BLaER1 treated with 17β-estradiol and CSF1 and Interleukin-3, amounts not matched to agents 10 nM and 100 nM (cell line): ENCODE results near the gene ECM2.

Experiments
- H3K27ac ChIP-seq, 11 experiments: shearing (Covaris generic); formaldehyde crosslinking; 2 replicates each; pipeline ENCODE4 v1.8.1; 2022
- H3K27me3 ChIP-seq, 11 experiments: shearing (Covaris generic); formaldehyde crosslinking; 2 replicates each; pipeline ENCODE4 v1.8.1; 2022
- H3K36me3 ChIP-seq, 11 experiments: shearing (Covaris generic); formaldehyde crosslinking; 2 replicates each; pipeline ENCODE4 v1.8.1; 2022
- H3K4me1 ChIP-seq, 10 experiments: shearing (Covaris generic); formaldehyde crosslinking; 2 replicates each; pipeline ENCODE4 v1.8.1; 2022
- H3K4me2 ChIP-seq, 11 experiments: shearing (Covaris generic); formaldehyde crosslinking; 2 replicates each; pipeline ENCODE4 v1.8.1; 2022
- H3K4me3 ChIP-seq, 10 experiments: shearing (Covaris generic); formaldehyde crosslinking; 2 replicates each; pipeline ENCODE4 v1.8.1; 2022
- H3K9ac ChIP-seq, 11 experiments: shearing (Covaris generic); formaldehyde crosslinking; 2 replicates each; pipeline ENCODE4 v1.8.1; 2022
- H3K9me3 ChIP-seq, 11 experiments: shearing (Covaris generic); formaldehyde crosslinking; replicated peaks in 1 of 11; 2 replicates each; pipeline ENCODE4 v1.8.1; 2022
- H4K20me1 ChIP-seq, 11 experiments: shearing (Covaris generic); formaldehyde crosslinking; 2 replicates each; pipeline ENCODE4 v1.8.1; 2022
- Cebpa-rat ChIP-seq, 11 experiments: shearing (Covaris generic); IDR thresholded peaks; 2 replicates each; pipeline ENCODE4 v1.8.1; 2022

Gene ECM2

DNA sequence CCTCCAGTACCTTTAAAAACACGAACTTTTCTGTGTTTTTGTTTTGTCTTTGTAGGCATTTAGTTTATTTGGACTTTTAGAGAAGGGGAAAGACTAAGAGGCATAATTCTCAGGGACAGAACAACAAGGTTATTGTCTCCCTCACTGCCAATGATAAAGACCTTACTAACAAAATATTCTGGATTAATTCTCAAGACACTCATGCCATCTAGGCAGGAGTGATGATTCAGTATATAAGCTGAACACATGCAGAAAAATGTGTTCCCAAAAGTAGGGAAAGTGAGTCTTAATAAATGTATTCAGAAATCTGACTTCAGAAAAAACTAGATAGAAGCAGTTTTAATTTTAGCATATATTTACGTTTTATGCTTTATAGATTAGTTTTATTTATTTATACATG, 36.1 kb downstream of the ECM2 start:
- Histone ChIP-seq H3K9me3 (no peaks in the 10 kb centered on the region), H3K4me3 (no peak overlapping the region), H4K20me1 (no peaks in the 10 kb centered on the region), H3K4me2 (no peak overlapping the region), H3K4me1 (peaks cover 0 to 13% (median 0%) of the 10 kb centered on the region in 10 experiments; a peak in 3 of 20 replicates), H3K36me3 (no peaks in the 10 kb centered on the region; a peak in 2 of 22 replicates), H3K27me3 (no peaks in the 10 kb centered on the region), H3K27ac (no peak overlapping the region), H3K9ac (no peak overlapping the region)
- no peak for TF ChIP-seq Cebpa-rat (IDR thresholded peaks at IDR 0.05)

DNA sequence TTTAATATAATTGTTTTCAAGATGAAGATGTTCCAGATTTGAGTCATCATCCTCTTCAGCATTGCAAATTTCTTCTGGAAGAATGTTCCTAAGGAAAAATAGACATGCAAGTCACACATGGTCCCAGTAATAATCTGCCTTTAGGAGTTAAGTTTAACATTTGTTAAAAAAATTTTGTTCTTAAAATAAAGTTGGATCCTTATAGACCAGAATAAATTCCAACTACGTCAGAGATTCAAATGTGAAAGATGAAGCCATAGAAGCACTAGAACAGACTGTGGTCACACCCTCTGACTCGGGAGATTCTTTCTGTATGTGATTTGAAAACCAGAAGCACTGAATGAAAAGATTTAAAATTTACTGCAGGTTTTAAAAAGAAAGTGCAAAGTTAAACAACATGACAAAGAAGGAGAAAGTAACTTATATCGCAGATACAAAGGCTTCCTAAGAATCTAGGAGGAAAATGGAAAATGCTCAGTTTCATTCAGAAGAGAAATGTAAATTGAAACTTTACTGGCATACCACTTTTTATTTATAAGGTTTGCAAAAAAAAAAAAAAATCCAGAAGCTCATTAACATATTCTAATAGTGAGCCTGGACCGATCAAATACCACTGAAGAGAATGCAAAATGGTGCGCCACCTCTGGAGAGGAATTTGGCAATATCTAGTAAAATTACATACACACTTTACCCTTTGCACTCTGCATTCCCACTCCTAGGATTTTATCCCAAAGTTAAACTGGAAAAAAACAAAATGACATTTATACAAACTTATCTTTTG, 39.2 kb downstream of the ECM2 start:
- no peaks in the 10 kb centered on the region for H3K9me3 ChIP-seq
- H3K27me3 ChIP-seq: no peaks in the 10 kb centered on the region
- TF ChIP-seq Cebpa-rat (IDR thresholded peaks at IDR 0.05): no peak
- H3K4me1 ChIP-seq: no peaks in the 10 kb centered on the region
- H3K9ac ChIP-seq: no peak overlapping the region
- H3K27ac ChIP-seq: no peak overlapping the region
- H4K20me1 ChIP-seq: no peaks in the 10 kb centered on the region; a peak in 1 of 22 replicates
- H3K4me2 ChIP-seq: no peak overlapping the region
- H3K4me3 ChIP-seq: no peak overlapping the region
- no peaks in the 10 kb centered on the region; a peak in 1 of 22 replicates for H3K36me3 ChIP-seq

DNA sequence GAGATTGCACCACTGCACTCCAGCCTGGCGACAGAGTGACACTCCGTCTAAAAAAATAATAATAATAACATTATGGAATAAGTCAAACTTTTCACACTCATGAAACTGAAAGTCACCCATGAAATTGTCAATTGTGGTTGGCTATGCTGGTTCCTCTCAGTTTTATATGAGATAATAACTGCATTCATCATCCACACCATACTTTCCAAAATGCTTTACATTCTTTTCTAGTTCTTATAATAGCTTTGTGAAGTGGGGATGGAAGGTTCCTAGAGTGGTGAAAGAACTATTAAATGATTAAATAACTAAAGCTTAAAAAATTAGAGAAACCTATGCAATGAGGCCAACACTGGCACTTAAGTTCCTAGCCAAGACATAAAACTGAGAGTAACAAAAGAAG, 40.9 kb downstream of the ECM2 start:
- H3K27ac ChIP-seq: no peak overlapping the region
- H3K4me2 ChIP-seq: no peak overlapping the region
- no peak overlapping the region for H3K4me3 ChIP-seq
- H3K4me1 ChIP-seq: peaks cover 0 to 3% (median 0%) of the 10 kb centered on the region in 10 experiments; a peak in 4 of 20 replicates
- H3K27me3 ChIP-seq: no peaks in the 10 kb centered on the region
- no peaks in the 10 kb centered on the region for H3K9me3 ChIP-seq
- no peaks in the 10 kb centered on the region; a peak in 1 of 22 replicates for H4K20me1 ChIP-seq
- no peak overlapping the region for H3K9ac ChIP-seq
- H3K36me3 ChIP-seq: no peaks in the 10 kb centered on the region; a peak in 1 of 22 replicates
- no peak for TF ChIP-seq Cebpa-rat (IDR thresholded peaks at IDR 0.05)

DNA sequence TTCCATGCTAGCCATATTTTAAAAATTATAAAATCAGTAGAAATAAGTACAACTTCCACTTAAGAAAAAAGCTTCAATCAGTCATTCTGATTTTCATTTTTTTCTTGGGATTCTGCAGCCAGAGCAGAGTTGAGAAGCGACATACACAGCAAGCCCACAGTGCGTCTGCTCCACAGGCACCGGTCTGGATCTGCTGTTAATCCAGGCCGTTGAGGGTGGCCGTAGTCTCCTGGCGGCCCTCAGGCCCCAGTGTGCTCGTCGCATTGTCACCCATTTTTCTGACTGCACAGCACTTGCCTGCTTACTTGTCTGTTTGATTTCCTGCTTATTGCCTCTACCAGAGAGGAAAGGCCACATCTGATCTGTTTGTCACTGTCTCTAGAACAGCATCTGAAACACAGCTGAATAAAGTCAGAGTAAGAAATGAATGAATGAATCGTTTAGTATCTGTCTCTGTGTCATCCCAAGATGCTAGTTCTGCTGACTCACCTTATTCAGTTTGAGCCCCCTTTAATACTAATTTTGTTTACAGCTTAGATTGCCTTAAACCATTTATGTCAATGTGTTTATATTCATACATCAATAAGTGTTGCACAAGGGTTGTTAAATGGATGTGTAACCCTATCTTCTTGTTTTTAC, 41.9 kb downstream of the ECM2 start:
- H3K9me3 ChIP-seq: no peaks in the 10 kb centered on the region
- no peak overlapping the region for H3K9ac ChIP-seq
- no peak overlapping the region for H3K4me2 ChIP-seq
- no peak for TF ChIP-seq Cebpa-rat (IDR thresholded peaks at IDR 0.05)
- H4K20me1 ChIP-seq: no peaks in the 10 kb centered on the region; a peak in 1 of 22 replicates
- no peak overlapping the region for H3K4me3 ChIP-seq
- no peaks in the 10 kb centered on the region for H3K27me3 ChIP-seq
- peaks cover 0 to 7% (median 0%) of the 10 kb centered on the region in 10 experiments; a peak in 4 of 20 replicates for H3K4me1 ChIP-seq
- H3K27ac ChIP-seq: no peak overlapping the region
- H3K36me3 ChIP-seq: no peaks in the 10 kb centered on the region; a peak in 1 of 22 replicates

DNA sequence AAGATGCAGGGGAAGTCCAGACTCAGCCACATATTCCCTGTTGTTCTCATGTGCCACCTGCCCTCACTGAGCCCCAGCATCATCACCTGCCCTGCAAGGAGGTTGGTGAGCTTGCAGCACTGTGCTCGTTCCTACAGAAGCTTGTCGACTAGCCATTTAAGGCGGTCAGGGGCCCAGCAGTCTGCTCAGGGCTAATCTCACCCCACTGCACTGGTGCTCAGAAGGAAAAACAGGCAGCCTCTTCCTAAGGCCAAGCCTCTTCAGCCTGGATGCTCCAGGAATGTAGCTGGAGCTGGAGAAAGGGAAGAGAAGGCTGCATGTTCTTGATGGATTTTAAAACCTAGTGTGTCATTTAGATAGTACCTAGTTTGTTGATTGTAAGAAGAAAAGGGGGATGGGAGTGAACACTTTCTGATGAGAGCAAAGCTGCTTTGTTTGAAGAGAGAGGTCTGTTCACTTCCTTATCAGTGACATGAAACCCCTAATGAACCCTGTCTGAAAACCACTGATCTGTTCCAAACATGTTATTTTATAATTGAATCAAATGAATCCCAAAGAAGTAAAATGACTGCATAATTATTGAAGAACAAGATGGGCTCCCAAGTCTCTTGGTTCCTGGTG, 42.9 kb downstream of the ECM2 start:
- no peak overlapping the region for H3K27ac ChIP-seq
- no peaks in the 10 kb centered on the region for H3K9me3 ChIP-seq
- H4K20me1 ChIP-seq: no peaks in the 10 kb centered on the region; a peak in 1 of 22 replicates
- no peaks in the 10 kb centered on the region for H3K27me3 ChIP-seq
- no peak for TF ChIP-seq Cebpa-rat (IDR thresholded peaks at IDR 0.05)
- no peaks in the 10 kb centered on the region; a peak in 1 of 22 replicates for H3K36me3 ChIP-seq
- H3K4me1 ChIP-seq: peaks cover 0 to 7% (median 0%) of the 10 kb centered on the region in 10 experiments; a peak in 4 of 20 replicates
- H3K9ac ChIP-seq: no peak overlapping the region
- H3K4me2 ChIP-seq: no peak overlapping the region
- no peak overlapping the region for H3K4me3 ChIP-seq

DNA sequence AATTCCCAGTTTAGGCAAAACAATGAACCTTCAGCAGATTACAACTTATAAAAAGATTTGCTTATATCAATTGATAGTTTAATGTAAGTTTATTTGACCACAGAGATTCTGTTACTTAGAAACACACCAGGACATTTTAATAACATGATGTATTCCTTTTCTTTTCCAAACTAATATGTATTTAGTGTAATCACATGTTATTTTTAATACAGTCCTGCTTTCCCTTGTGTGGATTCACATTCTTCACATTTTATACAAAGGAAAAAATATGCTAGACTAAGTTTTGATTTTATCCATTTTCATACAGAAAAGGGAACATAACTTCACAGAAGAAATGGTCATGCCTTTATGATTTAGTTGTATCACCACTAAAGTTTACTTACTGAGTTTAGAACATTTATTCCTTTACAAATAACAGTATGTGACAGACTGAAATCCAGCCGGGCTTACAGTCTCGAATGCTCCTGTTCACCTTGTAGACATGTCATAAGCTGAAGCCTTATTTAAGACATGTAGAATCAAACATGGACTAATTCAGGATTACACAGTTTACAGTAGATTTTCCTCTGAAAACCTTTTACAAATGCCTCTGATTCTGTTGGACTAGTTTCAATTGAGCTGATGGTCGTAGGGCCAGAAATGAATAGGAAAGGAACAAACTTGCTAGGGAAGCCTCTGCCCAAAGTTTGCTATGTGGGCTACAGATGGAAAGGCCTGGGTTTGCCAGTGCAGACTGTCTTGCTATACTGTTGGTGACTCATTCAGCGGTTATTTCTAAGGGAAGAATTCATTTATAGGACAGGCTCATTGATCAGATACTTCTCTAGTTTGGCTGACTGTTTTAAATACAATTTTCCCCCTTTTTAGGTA, 46.9 kb downstream of the ECM2 start:
- peaks cover 0 to 17% (median 0%) of the 10 kb centered on the region in 10 experiments; a peak in 5 of 20 replicates for H3K4me1 ChIP-seq
- no peaks in the 10 kb centered on the region for H3K27me3 ChIP-seq
- H3K4me2 ChIP-seq: no peak overlapping the region
- TF ChIP-seq Cebpa-rat (IDR thresholded peaks at IDR 0.05): no peak
- H3K27ac ChIP-seq: no peak overlapping the region
- no peaks in the 10 kb centered on the region for H3K9me3 ChIP-seq
- H3K36me3 ChIP-seq: no peaks in the 10 kb centered on the region
- H4K20me1 ChIP-seq: no peaks in the 10 kb centered on the region; a peak in 1 of 22 replicates
- no peak overlapping the region for H3K4me3 ChIP-seq
- no peak overlapping the region for H3K9ac ChIP-seq

DNA sequence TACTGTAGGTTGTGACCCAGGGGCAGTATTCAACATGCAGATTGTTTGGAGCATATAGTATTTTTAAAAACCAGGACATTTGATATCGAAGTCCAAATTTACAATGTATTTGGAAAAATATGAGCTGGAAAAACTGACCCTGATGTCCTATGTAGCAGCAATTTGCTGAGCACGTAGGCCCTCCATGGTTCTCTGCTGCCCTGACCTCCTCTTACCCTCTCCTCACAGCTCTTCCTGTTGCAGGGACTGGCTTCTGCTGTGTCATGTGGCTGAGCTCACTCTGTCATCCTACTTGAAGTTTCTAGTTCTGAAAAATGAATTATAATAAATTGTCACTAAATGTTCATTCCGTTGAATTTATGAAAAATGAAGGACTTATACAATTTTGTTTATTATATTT, 49.4 kb downstream of the ECM2 start:
- no peak for TF ChIP-seq Cebpa-rat (IDR thresholded peaks at IDR 0.05)
- no peaks in the 10 kb centered on the region for H3K9me3 ChIP-seq
- peaks cover 0 to 18% (median 0%) of the 10 kb centered on the region in 10 experiments; a peak in 8 of 20 replicates for H3K4me1 ChIP-seq

DNA sequence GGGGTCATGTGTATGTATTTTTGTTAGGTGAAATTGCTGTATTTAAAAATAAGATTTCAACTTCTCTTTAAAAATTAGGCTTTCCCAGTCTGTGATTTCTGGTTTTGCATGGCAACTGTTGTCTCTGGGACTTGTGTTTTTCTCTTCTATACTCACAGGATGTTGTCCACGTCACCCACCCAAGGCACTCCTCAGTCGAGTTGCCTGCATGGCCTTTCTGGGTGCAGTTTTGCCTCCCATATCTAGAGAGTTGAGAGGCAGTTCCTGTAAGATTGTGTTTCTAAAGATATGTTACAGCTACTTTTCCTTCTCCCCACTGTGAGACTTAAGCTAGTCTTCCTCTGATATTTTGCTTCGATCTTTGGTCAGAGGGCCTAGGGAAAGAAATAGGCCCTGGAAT, 51.2 kb downstream of the ECM2 start:
- Histone ChIP-seq H3K27ac (no peak overlapping the region), H3K36me3 (no peaks in the 10 kb centered on the region), H3K4me2 (no peak overlapping the region), H3K9me3 (no peaks in the 10 kb centered on the region), H3K27me3 (no peaks in the 10 kb centered on the region), H3K4me1 (peaks cover 0 to 18% (median 0%) of the 10 kb centered on the region in 10 experiments; a peak in 6 of 20 replicates), H3K4me3 (no peak overlapping the region), H3K9ac (no peak overlapping the region), H4K20me1 (no peaks in the 10 kb centered on the region)
- no peak for TF ChIP-seq Cebpa-rat (IDR thresholded peaks at IDR 0.05)

More for the DNA sequence above, 49.4 kb downstream of the ECM2 start:
- Histone ChIP-seq H3K9ac (no peak overlapping the region), H3K4me2 (0 out of 22 replicates have a peak overlapping the region, but pooled peaks of 1 of the 11 experiments have one; percentile 12), H3K36me3 (no peaks in the 10 kb centered on the region), H3K27ac (no peak overlapping the region), H3K27me3 (no peaks in the 10 kb centered on the region), H4K20me1 (no peaks in the 10 kb centered on the region), H3K4me3 (no peak overlapping the region)
